Activated naive CD4-positive, alpha-beta T cell (primary cell): ENCODE results near the gene CA10.

Experiments
- DNase-seq, 4 experiments: peaks; one replicate each; lab custom pipeline; 2025; lab: John Stamatoyannopoulos, UW

CA10 gene

GRCh38 chr17:52047086-52047485 is 111.4 kb downstream of the CA10 start:
- DNase-seq, result no peak

DNA sequence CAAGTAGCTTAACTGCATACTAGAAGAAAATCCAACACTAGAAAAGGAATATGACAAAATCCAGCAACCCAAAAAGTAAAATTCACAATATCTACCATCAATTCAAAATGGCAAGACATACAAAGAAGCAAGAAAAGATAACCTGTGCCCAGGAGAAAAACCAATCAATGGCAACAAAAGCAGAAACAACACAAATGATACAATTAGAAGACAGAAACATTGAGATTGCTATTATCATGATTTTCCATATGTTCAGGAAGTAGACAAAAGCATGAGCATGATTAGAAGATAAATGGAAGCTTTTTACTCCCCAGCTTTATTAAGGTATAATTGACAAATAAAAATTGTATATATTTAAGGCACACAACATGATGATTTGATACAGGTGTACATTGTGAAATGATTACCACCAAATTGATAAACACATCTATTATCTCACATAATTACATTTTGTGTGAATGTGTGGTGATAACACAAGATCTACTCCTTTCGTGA is 117.3 kb downstream of the CA10 start:
- DNase-seq, result no peak

DNA sequence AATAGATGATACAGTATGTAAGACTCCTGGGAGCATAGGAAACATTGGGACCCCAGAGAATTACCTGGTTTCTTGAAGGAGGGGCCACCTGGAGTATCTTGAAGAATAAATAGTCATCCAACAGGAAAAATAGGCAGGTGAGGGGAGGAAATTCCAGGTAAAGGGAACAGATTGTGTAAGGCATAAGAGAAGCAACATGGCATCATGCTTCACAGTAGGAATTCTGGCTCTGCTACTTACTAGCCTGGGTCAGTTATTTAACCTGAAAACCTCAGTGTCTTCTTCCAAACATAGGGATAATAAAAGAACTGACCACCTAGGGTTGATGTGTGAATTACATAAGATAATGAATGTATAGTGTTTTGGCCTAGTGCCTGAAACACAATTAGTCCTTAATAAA is 122.1 kb downstream of the CA10 start:
- DNase-seq, result no peak

- DNase-seq, result no peak
These were observed 123.1 kb downstream of the CA10 start for GRCh38 chr17:52035336-52035915.

GRCh38 chr17:52032454-52032853 is 126.1 kb downstream of the CA10 start:
- DNase-seq, result no peak

DNA sequence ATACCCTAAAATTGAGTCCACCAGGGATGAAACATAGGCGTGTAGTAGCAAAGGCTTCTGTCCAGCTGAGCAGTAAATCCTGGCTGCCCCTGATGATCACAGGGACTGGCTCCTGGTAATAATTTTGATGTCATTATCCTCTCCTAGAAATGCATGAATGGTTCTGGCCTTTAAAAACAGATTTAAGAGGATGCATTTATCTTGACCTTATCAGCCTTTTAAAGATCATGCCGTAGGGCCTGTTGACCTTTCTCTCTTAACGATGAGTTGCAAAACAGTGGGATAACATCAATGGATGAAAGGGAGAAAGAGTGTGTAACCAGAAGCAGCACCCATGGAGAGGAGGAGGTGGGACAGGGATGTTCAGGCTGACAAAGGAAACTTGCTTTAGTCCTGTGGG is 128.5 kb downstream of the CA10 start:
- no peak for DNase-seq

DNA sequence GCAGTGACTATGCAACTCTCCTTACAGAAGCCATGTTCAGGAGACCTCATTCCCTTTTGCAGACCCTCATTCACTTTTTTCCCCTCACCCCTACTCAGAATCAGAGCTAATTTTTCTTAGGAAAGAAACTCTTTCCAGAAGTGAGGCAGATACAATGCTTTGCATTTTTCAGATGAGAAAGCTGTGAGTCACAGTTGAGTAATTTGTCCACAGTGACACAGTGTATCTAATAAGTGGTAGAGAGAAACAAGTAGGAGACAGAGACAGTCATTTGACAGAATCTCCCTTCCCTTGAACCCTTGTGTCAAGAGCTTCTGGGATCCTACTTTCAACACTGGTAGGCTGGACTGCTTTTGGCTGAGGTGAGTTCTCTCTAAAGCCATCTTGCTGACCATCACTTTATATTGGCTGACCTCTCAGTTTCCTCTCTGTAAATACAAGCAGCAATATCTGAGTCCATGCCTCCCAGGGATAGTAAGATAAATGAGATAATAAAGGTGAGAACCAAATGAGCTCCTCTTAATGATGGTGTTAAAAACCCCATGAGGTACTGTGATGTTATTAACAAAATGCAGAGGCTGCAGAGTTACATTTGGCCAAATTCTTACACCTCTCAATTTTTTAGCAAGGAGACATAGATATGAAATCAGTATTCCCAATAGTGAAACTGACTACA is 130.8 kb downstream of the CA10 start:
- DNase-seq, result no peak

DNA sequence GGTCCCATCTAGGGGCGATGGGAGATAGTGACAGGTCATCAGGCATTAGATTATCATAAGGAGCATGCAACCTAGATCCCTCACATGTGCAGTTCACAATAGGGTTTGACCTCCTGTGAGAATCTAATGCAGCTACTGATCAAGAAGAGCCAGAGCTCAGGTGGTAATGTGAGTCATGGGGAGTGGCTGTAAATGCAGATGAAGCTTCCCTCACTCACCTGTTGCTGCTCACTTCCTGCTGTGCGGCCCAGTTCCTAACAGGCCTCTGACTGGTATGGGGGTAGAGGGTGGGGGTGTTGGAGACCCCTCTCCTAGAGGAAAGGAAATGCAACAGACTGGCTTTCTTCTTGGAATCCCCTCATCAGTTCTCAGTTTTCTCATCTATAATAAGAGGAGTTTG is 131.4 kb downstream of the CA10 start:
- DNase-seq, result no peak

DNA sequence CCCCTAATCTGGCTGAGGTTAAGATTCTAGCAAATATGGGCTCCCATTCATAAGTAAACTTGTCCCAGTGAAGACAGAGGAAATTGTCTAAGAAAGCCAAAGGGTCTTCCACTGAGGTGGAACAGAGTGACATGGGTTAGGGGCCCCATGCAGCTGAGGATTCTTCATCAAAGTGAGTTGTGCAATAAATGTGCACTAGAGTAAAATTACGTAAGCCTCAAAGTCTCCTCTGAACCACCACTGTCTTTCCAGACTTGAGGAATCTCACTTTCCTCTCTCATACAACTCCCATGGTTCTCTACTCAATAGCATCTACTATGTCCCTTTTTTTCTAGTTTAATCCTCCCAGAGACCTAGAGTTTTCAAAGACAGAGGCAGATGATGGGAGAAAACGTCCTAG is 132.4 kb downstream of the CA10 start:
- no peak for DNase-seq

- DNase-seq, result no peak
These were observed 133.3 kb downstream of the CA10 start for GRCh38 chr17:52025236-52025635.

DNA sequence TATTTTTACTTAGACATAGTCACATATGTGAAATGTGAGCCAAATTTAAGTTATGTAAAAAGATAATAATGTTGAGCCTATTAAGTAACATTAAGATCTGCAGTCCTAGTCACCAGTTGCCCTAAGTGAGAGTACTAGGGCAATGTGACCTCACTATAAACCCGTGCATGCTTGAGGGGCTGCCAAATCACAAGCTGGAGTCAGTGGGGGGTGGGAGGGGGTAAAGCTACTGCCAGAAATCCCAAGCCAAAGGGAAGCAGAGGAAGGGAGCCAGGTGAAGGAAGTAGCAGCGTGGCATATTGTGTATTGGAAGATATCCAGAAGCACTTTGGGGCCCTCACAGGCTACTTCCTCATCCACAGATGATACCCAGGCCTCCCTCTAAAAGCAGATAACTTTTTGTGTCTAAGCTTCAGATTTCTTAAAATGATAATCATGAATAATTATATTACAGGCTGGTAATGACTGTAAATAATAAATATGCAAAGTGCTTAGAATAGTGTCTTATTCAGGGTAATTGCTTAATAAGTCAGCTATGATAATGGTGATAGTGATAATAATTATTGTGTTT is 134.1 kb downstream of the CA10 start:
- no peak for DNase-seq

DNA sequence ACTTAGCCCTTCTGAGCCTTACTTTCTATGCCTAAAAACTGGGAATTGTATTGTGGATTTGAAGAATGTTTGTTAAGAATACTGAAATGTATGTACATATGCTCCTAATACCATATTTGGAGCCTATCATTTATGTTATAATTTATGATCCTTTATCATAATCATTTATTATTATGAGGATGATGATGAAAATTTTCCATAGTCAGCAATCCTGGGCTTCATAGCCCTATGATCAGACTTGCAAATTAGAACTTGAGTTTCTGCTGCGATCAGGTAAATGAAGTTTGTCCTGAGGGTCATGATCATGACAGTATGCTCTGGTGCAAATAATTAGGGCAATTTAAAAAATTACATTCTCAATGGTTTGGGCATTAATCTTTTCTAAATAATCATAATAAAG is 147.4 kb downstream of the CA10 start:
- DNase-seq, result no peak

DNA sequence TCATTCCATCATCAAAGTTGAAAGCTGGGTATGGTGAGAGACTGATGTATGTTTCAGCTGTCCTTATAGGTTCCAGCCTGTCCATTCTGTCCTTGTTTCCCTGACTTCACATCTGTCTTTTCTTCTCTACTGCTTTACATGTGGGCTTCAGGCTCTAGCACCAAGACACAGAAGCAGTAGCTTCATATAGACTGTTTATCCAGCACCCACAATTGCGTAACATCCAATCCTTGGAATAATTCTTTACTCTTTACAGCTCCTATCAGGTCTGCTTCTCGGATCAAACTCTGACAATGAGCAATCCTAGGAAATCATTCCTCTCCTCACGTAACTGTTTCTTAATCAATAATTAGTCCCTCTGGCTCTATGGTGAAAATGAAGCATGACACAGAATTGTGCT is 158.9 kb downstream of the CA10 start:
- DNase-seq, result no peak

DNA sequence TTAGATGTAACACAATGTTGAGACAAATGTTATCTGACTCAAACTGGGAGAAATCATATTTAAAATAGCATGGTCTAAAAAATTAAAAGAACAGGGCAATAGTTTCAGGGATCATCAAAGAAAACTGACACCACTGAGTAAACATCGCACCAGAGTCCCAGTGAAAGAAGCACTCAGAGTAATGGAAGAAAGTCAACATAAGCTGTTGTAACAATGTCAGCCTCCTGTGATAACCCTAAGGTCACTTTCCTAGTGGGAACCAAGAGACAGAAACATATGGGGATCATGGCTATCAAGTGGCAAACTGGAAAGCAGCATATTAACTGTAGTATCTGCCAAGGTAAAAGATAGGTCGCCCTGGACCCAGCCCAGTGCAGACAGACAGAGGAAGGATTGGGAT is 160.8 kb downstream of the CA10 start:
- DNase-seq, result no peak

GRCh38 chr17:51995797-51996403 is 162.6 kb downstream of the CA10 start:
- no peak for DNase-seq

DNA sequence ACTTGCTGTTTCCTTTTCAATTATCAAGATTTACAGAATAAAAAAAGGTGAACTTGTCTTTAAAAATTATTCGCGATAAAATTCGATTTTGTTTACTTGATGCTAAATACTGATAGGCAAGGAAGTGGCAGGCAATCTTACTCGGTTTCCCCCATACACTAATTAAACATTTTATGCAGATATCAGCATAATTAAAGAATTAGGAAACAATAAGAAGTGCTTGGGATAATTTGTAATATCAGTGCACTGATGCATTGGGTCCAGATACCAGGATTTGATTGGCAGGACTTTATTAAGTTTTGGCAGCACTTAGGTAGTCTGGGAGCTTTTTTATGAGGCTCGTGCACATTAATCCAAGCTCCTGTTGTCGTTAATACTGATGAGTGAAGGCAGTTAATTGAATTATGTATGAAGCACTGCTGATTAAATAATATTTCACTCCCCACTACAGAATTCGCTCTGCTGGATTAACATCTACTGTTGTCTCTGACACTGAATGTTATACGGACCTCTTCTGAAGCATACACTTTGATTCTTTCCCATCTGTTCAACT is 165.6 kb downstream of the CA10 start:
- no peak for DNase-seq

DNA sequence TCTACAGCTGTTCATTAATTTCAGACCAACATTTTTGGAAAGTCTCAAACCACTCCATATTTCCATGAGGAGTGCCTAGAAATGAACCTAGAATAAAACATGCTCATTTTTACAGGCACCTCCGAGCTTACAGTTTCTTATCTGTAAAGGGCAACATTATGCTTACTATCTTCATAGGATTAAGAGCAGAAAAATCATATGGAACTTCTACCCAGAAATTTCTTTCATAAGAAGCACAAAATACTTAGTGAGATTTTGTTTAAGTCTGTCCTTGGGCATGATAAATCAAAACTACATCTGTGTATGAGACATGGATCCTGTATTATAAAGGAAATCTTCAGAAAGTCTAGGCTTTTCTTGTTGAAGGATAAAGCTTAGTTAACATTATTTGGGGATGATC is 187.4 kb downstream of the CA10 start:
- DNase-seq, result no peak

- DNase-seq, result no peak
These were observed 196.8 kb downstream of the CA10 start for GRCh38 chr17:51961689-51962088.

GRCh38 chr17:51957786-51958185 is 200.7 kb downstream of the CA10 start:
- no peak for DNase-seq

GRCh38 chr17:51955245-51955644 is 203.3 kb downstream of the CA10 start:
- DNase-seq, result no peak

- DNase-seq, result no peak
These were observed 204.2 kb downstream of the CA10 start for GRCh38 chr17:51954232-51954765.

DNA sequence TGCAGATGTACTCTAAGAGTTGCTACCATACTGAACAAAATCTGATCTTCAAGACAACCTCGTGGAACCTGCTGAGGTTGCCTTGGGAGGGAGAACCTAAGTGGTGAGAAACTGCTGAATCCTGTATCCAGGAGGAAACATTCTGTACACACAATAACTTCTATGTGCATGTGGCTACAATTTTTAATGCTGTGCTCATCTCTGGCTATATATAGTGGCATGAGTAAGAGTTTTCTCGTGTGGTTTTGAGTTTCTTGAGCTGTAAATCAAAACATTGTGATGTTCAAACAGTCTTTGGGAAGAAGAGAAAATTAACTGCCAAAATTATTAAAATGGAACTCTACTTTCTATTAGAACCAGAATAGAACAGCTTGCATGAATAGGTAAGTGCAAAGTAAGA is 206.8 kb downstream of the CA10 start:
- DNase-seq, result no peak

- no peak for DNase-seq
These were observed 210.4 kb downstream of the CA10 start for GRCh38 chr17:51948128-51948527.
